ENCODE results near the gene TBL1Y.
"Not testable (repeated sequence)": the region's sequence is repeated elsewhere in the genome, so short reads cannot be mapped to it uniquely, and the experiment has no call there.

TBL1Y gene

DNA sequence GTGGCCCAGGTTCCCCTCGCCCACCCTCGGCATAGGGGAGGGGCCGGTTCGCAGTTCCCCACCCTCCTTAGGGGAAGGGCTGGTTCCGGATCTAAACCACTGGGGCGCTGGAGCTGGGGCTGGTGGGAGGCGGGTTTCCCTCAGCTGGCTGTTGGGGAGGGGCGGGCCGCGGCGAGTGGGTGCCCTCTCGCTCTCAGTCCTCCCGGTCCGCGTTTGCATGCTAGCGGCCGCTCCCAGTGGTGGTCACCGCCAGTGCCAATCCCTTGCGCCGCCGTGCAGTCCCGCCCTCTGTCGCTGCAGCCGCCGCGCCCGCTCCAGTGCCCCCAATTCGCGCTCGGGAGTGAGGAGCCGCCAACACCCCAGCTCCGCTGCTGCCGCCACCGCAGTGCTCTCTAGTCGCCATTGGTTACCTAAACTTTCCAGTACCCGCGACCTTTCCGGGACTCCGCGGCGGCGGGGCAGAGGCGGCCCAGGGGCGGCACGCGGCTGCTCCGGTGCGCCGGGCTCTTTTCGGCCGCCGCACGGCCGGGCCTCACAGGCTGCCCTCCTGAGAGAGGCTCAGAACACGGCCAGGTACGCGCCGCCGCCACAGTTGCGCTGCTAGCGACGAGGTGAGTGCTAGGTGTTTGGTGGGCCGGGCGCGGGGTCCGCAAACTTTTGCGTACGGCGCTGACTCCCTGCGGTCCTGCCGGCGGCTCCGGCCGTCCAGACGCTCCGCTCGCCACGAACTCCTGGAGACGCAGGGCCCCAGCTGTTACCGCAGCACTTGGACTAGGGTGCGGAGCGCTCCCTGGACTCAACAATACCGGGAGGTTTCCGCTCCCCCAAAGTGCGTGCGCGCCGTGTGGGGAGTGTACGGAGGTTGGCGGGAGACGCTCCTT is at the start of gene TBL1Y:
Gene TBL1Y (plus strand): TSS at position 326 of the 881 bp plus-strand sequence. CDS start 114,388 bp downstream, outside the sequence.
- H3K9me3 ChIP-seq (ENCODE audit: insufficient read depth, low read length) = no peaks in the 10 kb centered on the region
- H3K27me3 ChIP-seq (ENCODE audit: low read depth, low read length) = no peaks in the 10 kb centered on the region
- no peaks in the 10 kb centered on the region for H4K20me1 ChIP-seq (ENCODE audit: insufficient read depth, low read length)
- no peak within 1 kb of the TSS for H2AFZ ChIP-seq (ENCODE audit: low read depth, low read length)
- H3K9ac ChIP-seq (ENCODE audit: low read length) = no peak within 1 kb of the TSS
- no peaks in the 10 kb centered on the region for H3K79me2 ChIP-seq (ENCODE audit: low read length)
- H3K36me3 ChIP-seq (replicated peaks; ENCODE audit: low read depth, low read length) = no peaks in the 10 kb centered on the region
- H3K27ac ChIP-seq (ENCODE audit: low read length) = no peak within 1 kb of the TSS
- H3K4me2 ChIP-seq (ENCODE audit: low read length) = no peak within 1 kb of the TSS
- TF ChIP-seq, protein P1, sequence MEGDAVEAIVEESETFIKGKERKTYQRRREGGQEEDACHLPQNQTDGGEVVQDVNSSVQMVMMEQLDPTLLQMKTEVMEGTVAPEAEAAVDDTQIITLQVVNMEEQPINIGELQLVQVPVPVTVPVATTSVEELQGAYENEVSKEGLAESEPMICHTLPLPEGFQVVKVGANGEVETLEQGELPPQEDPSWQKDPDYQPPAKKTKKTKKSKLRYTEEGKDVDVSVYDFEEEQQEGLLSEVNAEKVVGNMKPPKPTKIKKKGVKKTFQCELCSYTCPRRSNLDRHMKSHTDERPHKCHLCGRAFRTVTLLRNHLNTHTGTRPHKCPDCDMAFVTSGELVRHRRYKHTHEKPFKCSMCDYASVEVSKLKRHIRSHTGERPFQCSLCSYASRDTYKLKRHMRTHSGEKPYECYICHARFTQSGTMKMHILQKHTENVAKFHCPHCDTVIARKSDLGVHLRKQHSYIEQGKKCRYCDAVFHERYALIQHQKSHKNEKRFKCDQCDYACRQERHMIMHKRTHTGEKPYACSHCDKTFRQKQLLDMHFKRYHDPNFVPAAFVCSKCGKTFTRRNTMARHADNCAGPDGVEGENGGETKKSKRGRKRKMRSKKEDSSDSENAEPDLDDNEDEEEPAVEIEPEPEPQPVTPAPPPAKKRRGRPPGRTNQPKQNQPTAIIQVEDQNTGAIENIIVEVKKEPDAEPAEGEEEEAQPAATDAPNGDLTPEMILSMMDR (IDR thresholded peaks at IDR 0.05; ENCODE audit: low read depth, low read length) = no peak
- TF ChIP-seq EZH2phosphoT487 (IDR thresholded peaks at IDR 0.05; ENCODE audit: low read depth) = no peak
- no peaks in the 10 kb centered on the region for H3K4me1 ChIP-seq (ENCODE audit: low read length)
- H3K4me3 ChIP-seq (ENCODE audit: low read length) = no peak within 1 kb of the TSS

DNA sequence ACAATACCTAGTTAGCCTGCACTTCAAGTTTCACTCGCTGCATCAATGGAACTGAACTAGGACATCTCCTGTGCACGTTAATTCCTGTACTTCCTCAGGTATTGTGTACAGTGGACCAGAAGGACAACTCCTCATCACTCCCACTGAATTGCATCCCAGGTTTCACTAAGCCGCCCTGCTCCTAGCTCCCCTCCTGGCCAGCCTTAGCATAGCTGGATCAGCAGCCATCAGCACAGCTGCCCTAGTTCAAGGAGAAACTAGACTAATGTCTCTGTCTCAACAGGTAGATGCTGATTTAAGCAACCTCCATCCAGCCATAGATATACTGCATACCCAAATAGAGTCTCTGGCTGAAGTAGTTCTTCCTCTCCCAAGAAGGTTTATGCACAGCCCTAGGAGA is 16.0 kb upstream of the TBL1Y start:
- no peak overlapping the region for H2AFZ ChIP-seq (ENCODE audit: low read depth, low read length)
- no peak overlapping the region for H3K4me3 ChIP-seq (ENCODE audit: low read length)
- no peaks in the 10 kb centered on the region for H3K36me3 ChIP-seq (replicated peaks; ENCODE audit: low read depth, low read length)

GRCh38 chrY:6895236-6895635 is 15.3 kb upstream of the TBL1Y start:
- Histone ChIP-seq H3K4me3 (ENCODE audit: low read length) (no peak overlapping the region), H3K27me3 (ENCODE audit: low read depth, low read length) (no peaks in the 10 kb centered on the region), H3K4me1 (ENCODE audit: low read length) (no peaks in the 10 kb centered on the region), H3K27ac (ENCODE audit: low read length) (no peak overlapping the region), H3K9ac (ENCODE audit: low read length) (no peak overlapping the region), H3K9me3 (ENCODE audit: insufficient read depth, low read length) (no peaks in the 10 kb centered on the region), H3K4me2 (ENCODE audit: low read length) (no peak overlapping the region), H3K36me3 (replicated peaks; ENCODE audit: low read depth, low read length) (no peaks in the 10 kb centered on the region), H4K20me1 (ENCODE audit: insufficient read depth, low read length) (no peaks in the 10 kb centered on the region), H2AFZ (ENCODE audit: low read depth, low read length) (no peak overlapping the region), H3K79me2 (ENCODE audit: low read length) (no peaks in the 10 kb centered on the region)
- no peak for TF ChIP-seq EZH2phosphoT487 (IDR thresholded peaks at IDR 0.05; ENCODE audit: low read depth)
- TF ChIP-seq, protein P1 (IDR thresholded peaks at IDR 0.05; ENCODE audit: low read depth, low read length) = no peak

More for the DNA sequence above, 16.0 kb upstream of the TBL1Y start:
- Histone ChIP-seq H3K4me2 (ENCODE audit: low read length) (no peak overlapping the region), H4K20me1 (ENCODE audit: insufficient read depth, low read length) (no peaks in the 10 kb centered on the region), H3K9me3 (ENCODE audit: insufficient read depth, low read length) (no peaks in the 10 kb centered on the region), H3K27me3 (ENCODE audit: low read depth, low read length) (no peaks in the 10 kb centered on the region), H3K9ac (ENCODE audit: low read length) (no peak overlapping the region), H3K27ac (ENCODE audit: low read length) (no peak overlapping the region), H3K79me2 (ENCODE audit: low read length) (no peaks in the 10 kb centered on the region), H3K4me1 (ENCODE audit: low read length) (no peaks in the 10 kb centered on the region)
- TF ChIP-seq, protein P1 (IDR thresholded peaks at IDR 0.05; ENCODE audit: low read depth, low read length) = no peak
- no peak for TF ChIP-seq EZH2phosphoT487 (IDR thresholded peaks at IDR 0.05; ENCODE audit: low read depth)

GRCh38 chrY:6902116-6902515 is 8.4 kb upstream of the TBL1Y start:
- H3K27me3 ChIP-seq (ENCODE audit: low read depth, low read length); H3K79me2 ChIP-seq (ENCODE audit: low read length); H3K9me3 ChIP-seq (ENCODE audit: insufficient read depth, low read length); H4K20me1 ChIP-seq (ENCODE audit: insufficient read depth, low read length); H3K4me2 ChIP-seq (ENCODE audit: low read length); H3K4me3 ChIP-seq (ENCODE audit: low read length); H3K9ac ChIP-seq (ENCODE audit: low read length); H2AFZ ChIP-seq (ENCODE audit: low read depth, low read length); H3K27ac ChIP-seq (ENCODE audit: low read length); H3K4me1 ChIP-seq (ENCODE audit: low read length); H3K36me3 ChIP-seq (replicated peaks; ENCODE audit: low read depth, low read length): not testable (repeated sequence)

All from OCI-LY3 (cell line).